ENCODE measurements around the gene ARHGEF12. TPM values are rescaled to one million over a fixed set of nuclear protein-coding genes. Genes with fewer than 3 reads are reported as not detected.

The ARHGEF12 gene
- polyA plus RNA-seq, 3 donors, result 0.25 to 0.87 (median 0.27) TPM

GRCh38 chr11:120376547-120377182 is 40.5 kb downstream of the ARHGEF12 start:
- DNase-seq, result no peak
- H3K27me3 ChIP-seq (ENCODE audit: control insufficient read depth in 2 of 2, insufficient read depth in 2 of 2, low read length in 2 of 2), result peaks cover 39 to 61% of the 10 kb centered on the region in 2 donors
- H2AFZ ChIP-seq (ENCODE audit: insufficient read depth, low read depth, low read length, poor library complexity, severe bottlenecking), result no peak overlapping the region
- WGBS (ENCODE audit: insufficient coverage), result no CpG with 5 or more reads among the region's 6 CpGs
- H3K27ac ChIP-seq (ENCODE audit: low read depth in 1 of 2, low read length in 2 of 2), result no peak overlapping the region
- H3K4me3 ChIP-seq (replicated peaks in 1 of 3; ENCODE audit: low read depth in 2 of 3, low read length in 3 of 3), result no peak overlapping the region
- Mint-ChIP-seq H3K36me3 (no peaks in the 10 kb centered on the region), H3K27me3 (ENCODE audit: low read depth in 3 of 3) (peaks cover 7 to 51% (median 35%) of the 10 kb centered on the region in 3 donors), H3K4me3 (no peak overlapping the region), H3K4me1 (peaks cover 2% of the 10 kb centered on the region), H3K27ac (no peak overlapping the region), H3K9me3 (peaks cover 0 to 9% (median 5%) of the 10 kb centered on the region in 7 donors)
- H3K9me3 ChIP-seq (replicated peaks in 1 of 2; ENCODE audit: control insufficient read depth in 1 of 2, insufficient read depth in 1 of 2, low read length in 2 of 2), result no peaks in the 10 kb centered on the region
- no peaks in the 10 kb centered on the region for H4K20me1 ChIP-seq (ENCODE audit: insufficient read depth, low read length)
- no peaks in the 10 kb centered on the region for H3K79me2 ChIP-seq (ENCODE audit: insufficient read depth, low read length)
- H3K9ac ChIP-seq (ENCODE audit: insufficient read depth, low read length, poor library complexity, severe bottlenecking), result no peak overlapping the region
- no peaks in the 10 kb centered on the region for H3K4me1 ChIP-seq (ENCODE audit: control insufficient read depth in 1 of 2, insufficient read depth in 2 of 2, low read length in 2 of 2)
- no peak for TF ChIP-seq CTCF (IDR thresholded peaks at IDR 0.05)
- no peak overlapping the region for H3K4me2 ChIP-seq (replicated peaks; ENCODE audit: extremely low read depth, low read length, poor library complexity, severe bottlenecking)
- intact Hi-C loops (cut with micrococcal nuclease), result no loop called here
- no peaks in the 10 kb centered on the region for H3K36me3 ChIP-seq (replicated peaks in 1 of 2; ENCODE audit: control insufficient read depth in 1 of 2, insufficient read depth in 2 of 2, low read length in 2 of 2)

- H4K20me1 ChIP-seq (ENCODE audit: insufficient read depth, low read length), result no peaks in the 10 kb centered on the region
- H3K4me2 ChIP-seq (replicated peaks; ENCODE audit: extremely low read depth, low read length, poor library complexity, severe bottlenecking), result no peak overlapping the region
- no peak for TF ChIP-seq CTCF (IDR thresholded peaks at IDR 0.05)
- H3K27ac ChIP-seq (ENCODE audit: low read depth in 1 of 2, low read length in 2 of 2), result no peak overlapping the region
- 100% methylated on average over 1 of the region's 3 CpGs for WGBS (ENCODE audit: insufficient coverage)
- H3K36me3 Mint-ChIP-seq, result no peaks in the 10 kb centered on the region
- H3K27me3 ChIP-seq (ENCODE audit: control insufficient read depth in 2 of 2, insufficient read depth in 2 of 2, low read length in 2 of 2), result peaks cover 32 to 52% of the 10 kb centered on the region in 2 donors
- H3K9me3 ChIP-seq (replicated peaks in 1 of 2; ENCODE audit: control insufficient read depth in 1 of 2, insufficient read depth in 1 of 2, low read length in 2 of 2), result no peaks in the 10 kb centered on the region
- no peak overlapping the region for H3K27ac Mint-ChIP-seq
- H3K36me3 ChIP-seq (replicated peaks in 1 of 2; ENCODE audit: control insufficient read depth in 1 of 2, insufficient read depth in 2 of 2, low read length in 2 of 2), result no peaks in the 10 kb centered on the region
- H3K4me3 ChIP-seq (replicated peaks in 1 of 3; ENCODE audit: low read depth in 2 of 3, low read length in 3 of 3), result no peak overlapping the region
- peaks cover 5 to 52% (median 36%) of the 10 kb centered on the region in 3 donors for H3K27me3 Mint-ChIP-seq (ENCODE audit: low read depth in 3 of 3)
- H3K9me3 Mint-ChIP-seq, result peaks cover 2 to 15% (median 8%) of the 10 kb centered on the region in 7 donors
- no peaks in the 10 kb centered on the region for H3K79me2 ChIP-seq (ENCODE audit: insufficient read depth, low read length)
- H3K4me1 ChIP-seq (ENCODE audit: control insufficient read depth in 1 of 2, insufficient read depth in 2 of 2, low read length in 2 of 2), result no peaks in the 10 kb centered on the region
- no peak overlapping the region for H2AFZ ChIP-seq (ENCODE audit: insufficient read depth, low read depth, low read length, poor library complexity, severe bottlenecking)
- intact Hi-C loops (cut with micrococcal nuclease), result no loop called here
- no peak overlapping the region for H3K4me3 Mint-ChIP-seq
- H3K9ac ChIP-seq (ENCODE audit: insufficient read depth, low read length, poor library complexity, severe bottlenecking), result no peak overlapping the region
- peaks cover 2% of the 10 kb centered on the region for H3K4me1 Mint-ChIP-seq
- DNase-seq, result no peak
These were observed 42.3 kb downstream of the ARHGEF12 start for GRCh38 chr11:120378474-120378873.
